MM.1S (cell line): ENCODE measurements around the gene TAF6.
A peak's percentile ranks its signal among the peaks of the same experiment; 100 is the strongest.

Experiments used
- DNase-seq: peaks from one replicate; pipeline ENCODE4 v3.0.0-alpha.2; 2015
- H2AFZ ChIP-seq: fragments of 300-600 bp; sonication (generic); 2 replicates; pipeline ENCODE4 v1.6.0; 2016; ENCODE audit warnings: antibody characterized with exemption, low read length
- H3F3A ChIP-seq: fragments of 300-600 bp; sonication (generic); 2 replicates; pipeline ENCODE4 v1.6.1; 2016; ENCODE audit warnings: mild to moderate bottlenecking, antibody characterized with exemption, low read length, moderate library complexity, mixed read lengths; ENCODE audit not compliant: insufficient read depth
- H3K27ac ChIP-seq: fragments of 300-600 bp; sonication (generic); 2 replicates; pipeline ENCODE4 v1.5.1; 2016; ENCODE audit warnings: mild to moderate bottlenecking, low read length
- H3K27me3 ChIP-seq: fragments of 300-600 bp; sonication (generic); replicated peaks from 2 replicates; pipeline ENCODE4 v1.6.0; 2016; ENCODE audit warnings: low read length; ENCODE audit not compliant: insufficient read depth
- H3K36me3 ChIP-seq: fragments of 300-600 bp; sonication (generic); replicated peaks from 2 replicates; pipeline ENCODE4 v1.6.1; 2016; ENCODE audit warnings: mild to moderate bottlenecking, low read length, mixed read lengths; ENCODE audit not compliant: insufficient read depth
- H3K4me1 ChIP-seq: fragments of 300-600 bp; sonication (generic); 2 replicates; pipeline ENCODE4 v1.6.1; 2016; ENCODE audit warnings: low read length, mixed read lengths
- H3K4me2 ChIP-seq: fragments of 300-600 bp; sonication (generic); 2 replicates; pipeline ENCODE4 v1.6.0; 2016; ENCODE audit warnings: low read depth, low read length
- H3K4me3 ChIP-seq: fragments of 300-600 bp; sonication (generic); 2 replicates; pipeline ENCODE4 v1.5.1; 2016; ENCODE audit warnings: low read length, mixed read lengths
- H3K79me2 ChIP-seq: fragments of 300-600 bp; sonication (generic); 2 replicates; pipeline ENCODE4 v1.6.1; 2016; ENCODE audit warnings: mixed run types, low read length, mixed read lengths
- H3K9ac ChIP-seq: fragments of 300-600 bp; sonication (generic); 2 replicates; pipeline ENCODE4 v1.6.1; 2016; ENCODE audit warnings: low read length, mixed read lengths
- H3K9me2 ChIP-seq: fragments of 300-600 bp; sonication (generic); replicated peaks from 2 replicates; pipeline ENCODE4 v1.6.1; 2016; ENCODE audit warnings: mild to moderate bottlenecking, low read length, mixed read lengths; ENCODE audit not compliant: insufficient read depth
- H3K9me3 ChIP-seq: fragments of 300-600 bp; sonication (generic); replicated peaks from 2 replicates; pipeline ENCODE4 v1.6.1; 2016; ENCODE audit warnings: mild to moderate bottlenecking, low read length, mixed read lengths; ENCODE audit not compliant: insufficient read depth
- H4K20me1 ChIP-seq: fragments of 300-600 bp; sonication (generic); 2 replicates; pipeline ENCODE4 v1.6.1; 2016; ENCODE audit warnings: mild to moderate bottlenecking, low read length, moderate library complexity, mixed read lengths; ENCODE audit not compliant: insufficient read depth
- EZH2 ChIP-seq: fragments of 300-600 bp; sonication (generic); optimal IDR thresholded peaks from 2 replicates; pipeline ENCODE3; 2017; ENCODE audit warnings: low read depth, mild to moderate bottlenecking, antibody characterized with exemption, low read length, mixed read lengths
- EZH2phosphoT487 ChIP-seq: fragments of 300-600 bp; sonication (generic); IDR thresholded peaks from 2 replicates; pipeline ENCODE4 v1.6.1; 2018; ENCODE audit warnings: antibody characterized with exemption, low read length
- TF ChIP-seq, protein P1 (sequence below): fragments of 300-600 bp; sonication (generic); IDR thresholded peaks from 2 replicates; pipeline ENCODE4 v1.5.1; 2016; ENCODE audit warnings: antibody characterized with exemption, low read length, mixed read lengths

Gene TAF6

DNA sequence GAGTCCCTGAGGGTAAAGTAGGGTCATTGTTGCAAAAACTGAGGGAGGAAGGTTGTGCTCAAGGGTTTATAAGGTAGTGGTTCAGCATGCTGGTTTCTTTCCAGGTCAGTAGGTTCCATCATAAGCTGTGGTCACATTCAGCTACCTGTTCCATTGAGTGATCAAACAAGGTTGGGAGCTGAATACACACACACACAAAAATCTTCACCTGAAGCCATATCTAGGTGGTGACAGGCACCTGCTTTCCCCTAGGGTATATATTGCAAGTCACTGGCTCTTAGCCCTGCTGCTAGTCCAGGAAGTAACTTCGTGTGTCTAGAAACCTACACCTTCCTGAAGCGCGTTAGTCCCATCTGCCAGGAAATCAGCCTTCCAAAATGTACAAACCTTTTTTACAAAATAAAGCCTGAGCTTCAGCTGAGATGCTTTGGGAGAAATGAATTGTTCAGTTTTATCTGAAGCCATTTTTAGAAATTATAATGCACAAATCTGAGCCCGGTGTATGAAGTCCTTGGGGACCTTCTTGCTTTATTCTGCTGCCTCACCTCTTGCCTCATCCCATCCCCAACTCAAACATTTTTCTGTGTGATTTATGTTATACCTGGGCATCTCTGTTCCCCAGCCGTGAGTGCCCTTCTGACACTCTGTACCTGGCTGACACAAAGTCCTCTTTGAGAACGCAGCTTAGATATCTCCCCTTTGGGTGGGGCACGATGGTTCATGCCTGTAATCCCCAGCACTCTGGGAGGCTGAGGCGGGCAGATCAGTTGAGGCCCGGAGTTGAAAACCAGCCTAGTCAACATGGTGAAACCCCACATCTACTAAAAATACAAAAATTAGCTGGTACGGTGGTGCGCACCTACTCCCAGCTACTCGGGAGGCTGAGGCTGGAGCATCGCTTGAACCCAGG is 18.9 kb upstream of the TAF6 start:
- Histone ChIP-seq H3F3A (no peaks in the 10 kb centered on the region), H3K4me1 (peaks cover 3% of the 10 kb centered on the region; the same call in 1 of the 2 replicates), H3K9ac (no peak overlapping the region), H2AFZ (no peak overlapping the region), H3K79me2 (no peaks in the 10 kb centered on the region), H3K4me3 (no peak overlapping the region), H4K20me1 (no peaks in the 10 kb centered on the region), H3K27me3 (no peaks in the 10 kb centered on the region), H3K27ac (no peak overlapping the region), H3K36me3 (no peaks in the 10 kb centered on the region), H3K9me3 (no peaks in the 10 kb centered on the region), H3K4me2 (no peak overlapping the region), H3K9me2 (no peaks in the 10 kb centered on the region)
- DNase-seq = no peak
- no peak for TF ChIP-seq EZH2
- no peak for TF ChIP-seq EZH2phosphoT487
- TF ChIP-seq, protein P1, sequence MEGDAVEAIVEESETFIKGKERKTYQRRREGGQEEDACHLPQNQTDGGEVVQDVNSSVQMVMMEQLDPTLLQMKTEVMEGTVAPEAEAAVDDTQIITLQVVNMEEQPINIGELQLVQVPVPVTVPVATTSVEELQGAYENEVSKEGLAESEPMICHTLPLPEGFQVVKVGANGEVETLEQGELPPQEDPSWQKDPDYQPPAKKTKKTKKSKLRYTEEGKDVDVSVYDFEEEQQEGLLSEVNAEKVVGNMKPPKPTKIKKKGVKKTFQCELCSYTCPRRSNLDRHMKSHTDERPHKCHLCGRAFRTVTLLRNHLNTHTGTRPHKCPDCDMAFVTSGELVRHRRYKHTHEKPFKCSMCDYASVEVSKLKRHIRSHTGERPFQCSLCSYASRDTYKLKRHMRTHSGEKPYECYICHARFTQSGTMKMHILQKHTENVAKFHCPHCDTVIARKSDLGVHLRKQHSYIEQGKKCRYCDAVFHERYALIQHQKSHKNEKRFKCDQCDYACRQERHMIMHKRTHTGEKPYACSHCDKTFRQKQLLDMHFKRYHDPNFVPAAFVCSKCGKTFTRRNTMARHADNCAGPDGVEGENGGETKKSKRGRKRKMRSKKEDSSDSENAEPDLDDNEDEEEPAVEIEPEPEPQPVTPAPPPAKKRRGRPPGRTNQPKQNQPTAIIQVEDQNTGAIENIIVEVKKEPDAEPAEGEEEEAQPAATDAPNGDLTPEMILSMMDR = no peak

DNA sequence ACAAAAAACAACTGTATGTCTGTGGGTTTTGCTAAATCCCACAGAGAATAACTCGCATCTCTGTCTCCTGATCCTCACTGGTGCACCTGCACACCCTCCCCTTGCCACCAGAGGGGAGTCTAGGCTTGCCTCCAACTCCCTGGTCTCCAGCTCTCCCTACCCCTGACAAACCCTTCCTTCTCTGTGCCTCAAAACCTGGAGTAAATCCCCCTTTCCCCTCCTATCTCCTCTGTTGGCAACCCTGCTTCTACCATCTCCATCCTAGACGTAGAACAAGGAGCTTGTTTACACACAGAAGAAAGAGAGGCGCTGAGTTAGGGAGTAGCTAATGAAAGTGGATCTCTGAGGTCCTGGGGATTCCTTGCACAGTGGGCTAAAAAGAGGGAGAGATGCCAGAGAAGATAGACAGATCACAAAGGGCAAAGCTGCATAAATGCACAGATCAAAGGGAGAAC is 13.6 kb upstream of the TAF6 start:
- H3K4me1 ChIP-seq = peaks cover 14% of the 10 kb centered on the region
- peaks cover 11% of the 10 kb centered on the region for H3F3A ChIP-seq
- H3K9me3 ChIP-seq = no peaks in the 10 kb centered on the region
- no peaks in the 10 kb centered on the region for H3K36me3 ChIP-seq
- H3K9ac ChIP-seq = no peak overlapping the region
- peak; percentile 63 for DNase-seq
- no peaks in the 10 kb centered on the region for H3K9me2 ChIP-seq
- H3K27ac ChIP-seq = no peak overlapping the region
- no peaks in the 10 kb centered on the region for H4K20me1 ChIP-seq
- H3K27me3 ChIP-seq = no peaks in the 10 kb centered on the region
- H2AFZ ChIP-seq = 0 out of 2 replicates have a peak overlapping the region, but pooled peaks have one; percentile 21
- TF ChIP-seq EZH2phosphoT487 = no peak
- TF ChIP-seq, protein P1 = peak; percentile 93
- H3K79me2 ChIP-seq = no peaks in the 10 kb centered on the region
- no peak overlapping the region for H3K4me3 ChIP-seq
- no peak overlapping the region for H3K4me2 ChIP-seq

DNA sequence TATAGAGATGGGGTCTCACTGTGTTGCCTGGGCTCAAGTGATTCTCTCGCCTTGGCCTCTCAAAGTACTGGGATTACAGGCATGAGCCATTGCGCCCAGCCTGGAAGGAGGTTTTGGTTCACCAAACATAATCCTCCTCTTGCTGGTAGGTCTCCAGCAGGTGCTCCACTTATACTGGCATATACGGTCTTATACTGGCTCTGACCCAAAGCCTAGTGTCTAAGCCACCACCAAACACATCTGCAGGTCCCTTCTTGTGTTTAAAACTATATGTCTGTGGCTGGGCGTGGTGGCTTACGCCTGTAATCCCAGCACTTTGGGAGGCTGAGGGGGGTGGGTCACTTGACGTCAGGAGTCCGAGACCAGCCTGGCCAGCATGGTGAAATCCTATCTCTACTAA is 13.0 kb upstream of the TAF6 start:
- H3K9me2 ChIP-seq = no peaks in the 10 kb centered on the region
- no peak overlapping the region for H3K27ac ChIP-seq
- H4K20me1 ChIP-seq = no peaks in the 10 kb centered on the region
- no peaks in the 10 kb centered on the region for H3K36me3 ChIP-seq
- TF ChIP-seq EZH2phosphoT487 = no peak
- no peak for TF ChIP-seq EZH2
- TF ChIP-seq, protein P1 = no peak
- no peak overlapping the region for H3K4me3 ChIP-seq
- peaks cover 11% of the 10 kb centered on the region for H3F3A ChIP-seq
- H3K9me3 ChIP-seq = no peaks in the 10 kb centered on the region
- H3K4me2 ChIP-seq = no peak overlapping the region
- no peak overlapping the region for H2AFZ ChIP-seq
- DNase-seq = no peak
- peaks cover 15% of the 10 kb centered on the region for H3K4me1 ChIP-seq
- no peaks in the 10 kb centered on the region for H3K79me2 ChIP-seq
- H3K9ac ChIP-seq = no peak overlapping the region
- no peaks in the 10 kb centered on the region for H3K27me3 ChIP-seq
